Effector memory CD4-positive, alpha-beta T cell (primary cell): Measurements from ENCODE around the gene NKD2.

ENCODE experiments used
- DNase-seq, 3 donors: peaks; one replicate each; pipeline ENCODE4 v3.0.0-alpha.2; 2020
- H3K27ac ChIP-seq: 2 replicates; pipeline ENCODE4 v1.7.0; 2013; ENCODE audit warnings: mild to moderate bottlenecking, low read length, moderate library complexity; ENCODE audit not compliant: insufficient read depth, poor library complexity, severe bottlenecking
- H3K27me3 ChIP-seq: replicated peaks from 2 replicates; pipeline ENCODE4 v1.7.0; 2013; ENCODE audit warnings: mild to moderate bottlenecking, low read length; ENCODE audit not compliant: insufficient read depth, control insufficient read depth, poor library complexity, severe bottlenecking
- H3K36me3 ChIP-seq: 2 replicates; pipeline ENCODE4 v1.7.0; 2013; ENCODE audit warnings: mild to moderate bottlenecking, low read length, moderate library complexity; ENCODE audit not compliant: control insufficient read depth, insufficient read depth
- H3K4me1 ChIP-seq: 2 replicates; pipeline ENCODE4 v1.7.0; 2013; ENCODE audit warnings: low read length, mild to moderate bottlenecking; ENCODE audit not compliant: control insufficient read depth, insufficient read depth, poor library complexity, severe bottlenecking
- H3K4me3 ChIP-seq: 2 replicates; pipeline ENCODE4 v1.7.0; 2013; ENCODE audit warnings: low read length, low read depth, mild to moderate bottlenecking; ENCODE audit not compliant: insufficient read depth, poor library complexity, severe bottlenecking
- H3K9me3 ChIP-seq: 2 replicates; pipeline ENCODE4 v1.7.0; 2013; ENCODE audit warnings: mild to moderate bottlenecking, low read length, moderate library complexity; ENCODE audit not compliant: control insufficient read depth

Gene NKD2

GRCh38 chr5:1048861-1049838 lies 40.5 kb downstream of the NKD2 start:
- Histone ChIP-seq H3K9me3 (no peaks in the 10 kb centered on the region), H3K4me1 (no peaks in the 10 kb centered on the region), H3K27me3 (no peaks in the 10 kb centered on the region), H3K4me3 (no peak overlapping the region), H3K36me3 (peaks cover 12% of the 10 kb centered on the region), H3K27ac (no peak overlapping the region)
- DNase-seq, result no peak

GRCh38 chr5:1050423-1051365 lies 42.1 kb downstream of the NKD2 start:
- DNase-seq, result no peak
- no peaks in the 10 kb centered on the region for H3K4me1 ChIP-seq
- H3K27me3 ChIP-seq, result no peaks in the 10 kb centered on the region
- H3K27ac ChIP-seq, result no peak overlapping the region
- no peaks in the 10 kb centered on the region for H3K9me3 ChIP-seq
- H3K4me3 ChIP-seq, result no peak overlapping the region
- H3K36me3 ChIP-seq, result peaks cover 24% of the 10 kb centered on the region

- peaks cover 31% of the 10 kb centered on the region for H3K36me3 ChIP-seq
- H3K27ac ChIP-seq, result no peak overlapping the region
- no peak for DNase-seq
- no peaks in the 10 kb centered on the region for H3K27me3 ChIP-seq
- H3K4me3 ChIP-seq, result no peak overlapping the region
- no peaks in the 10 kb centered on the region for H3K9me3 ChIP-seq
- no peaks in the 10 kb centered on the region for H3K4me1 ChIP-seq
Observed at GRCh38 chr5:1051366-1051720, 42.7 kb downstream of the NKD2 start.

GRCh38 chr5:1052076-1052475 lies 43.5 kb downstream of the NKD2 start:
- Histone ChIP-seq H3K4me3 (no peak overlapping the region), H3K27ac (no peak overlapping the region), H3K4me1 (no peaks in the 10 kb centered on the region), H3K36me3 (peaks cover 34% of the 10 kb centered on the region), H3K9me3 (no peaks in the 10 kb centered on the region), H3K27me3 (no peaks in the 10 kb centered on the region)
- no peak for DNase-seq

GRCh38 chr5:1052641-1053390 lies 44.2 kb downstream of the NKD2 start:
- Histone ChIP-seq H3K4me3 (no peak overlapping the region), H3K4me1 (no peaks in the 10 kb centered on the region), H3K27me3 (no peaks in the 10 kb centered on the region), H3K36me3 (peaks cover 41% of the 10 kb centered on the region), H3K27ac (no peak overlapping the region), H3K9me3 (no peaks in the 10 kb centered on the region)
- DNase-seq, result no peak

- Histone ChIP-seq H3K9me3 (no peaks in the 10 kb centered on the region), H3K4me3 (no peak overlapping the region), H3K4me1 (no peaks in the 10 kb centered on the region), H3K27me3 (no peaks in the 10 kb centered on the region), H3K36me3 (peaks cover 48% of the 10 kb centered on the region), H3K27ac (no peak overlapping the region)
- no peak for DNase-seq
Observed at GRCh38 chr5:1053391-1054017, 44.9 kb downstream of the NKD2 start.

- Histone ChIP-seq H3K36me3 (peaks cover 53% of the 10 kb centered on the region), H3K27me3 (no peaks in the 10 kb centered on the region), H3K27ac (no peak overlapping the region), H3K4me1 (no peaks in the 10 kb centered on the region), H3K4me3 (no peak overlapping the region), H3K9me3 (no peaks in the 10 kb centered on the region)
- DNase-seq, result no peak
Observed at GRCh38 chr5:1054018-1054798, 45.6 kb downstream of the NKD2 start.

GRCh38 chr5:1054799-1055775 lies 46.5 kb downstream of the NKD2 start:
- H3K4me1 ChIP-seq, result no peaks in the 10 kb centered on the region
- H3K27me3 ChIP-seq, result no peaks in the 10 kb centered on the region
- no peak overlapping the region for H3K4me3 ChIP-seq
- no peak overlapping the region for H3K27ac ChIP-seq
- no peaks in the 10 kb centered on the region for H3K9me3 ChIP-seq
- no peak for DNase-seq
- H3K36me3 ChIP-seq, result peaks cover 61% of the 10 kb centered on the region
